GM12801 (cell line): ENCODE results near the gene SP9.

Experiments used
- CTCF ChIP-seq: IDR thresholded peaks from one replicate; pipeline ENCODE4 v1.5.1; 2011; ENCODE audit warnings: control low read depth; ENCODE audit not compliant: insufficient read length; ENCODE audit errors: extremely low read depth

Gene SP9

DNA sequence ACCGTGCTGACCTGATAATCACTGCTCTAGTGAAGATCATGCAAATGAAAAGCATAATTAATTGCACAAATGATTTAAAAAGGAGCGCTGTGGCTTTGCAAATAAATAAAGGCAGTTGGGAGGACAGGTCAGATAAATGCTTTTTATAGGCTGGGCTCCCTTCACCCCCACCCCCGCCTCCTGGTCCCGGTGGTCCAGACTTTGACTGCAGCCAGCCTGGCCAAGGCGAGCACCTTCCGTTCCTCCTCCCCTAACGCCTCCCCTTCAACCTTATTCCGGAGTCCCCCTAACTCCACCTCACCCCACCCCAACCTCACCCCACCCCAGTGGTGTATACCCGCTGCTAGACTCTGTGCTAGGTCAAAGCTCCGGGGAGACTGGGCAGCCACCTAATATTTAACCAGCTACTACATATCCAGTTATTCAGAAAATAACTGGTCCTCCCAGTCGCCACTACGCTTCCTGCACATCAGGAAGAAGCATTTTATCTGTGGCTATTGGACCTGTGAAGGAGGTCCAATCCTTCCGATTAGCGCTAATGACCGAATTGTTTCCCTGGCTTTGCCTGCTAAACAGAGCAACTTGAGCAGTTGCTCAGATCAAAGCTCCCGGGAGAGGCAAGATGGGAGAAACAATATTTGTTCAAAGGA is 3.7 kb upstream of the SP9 start:
- no peak for TF ChIP-seq CTCF

DNA sequence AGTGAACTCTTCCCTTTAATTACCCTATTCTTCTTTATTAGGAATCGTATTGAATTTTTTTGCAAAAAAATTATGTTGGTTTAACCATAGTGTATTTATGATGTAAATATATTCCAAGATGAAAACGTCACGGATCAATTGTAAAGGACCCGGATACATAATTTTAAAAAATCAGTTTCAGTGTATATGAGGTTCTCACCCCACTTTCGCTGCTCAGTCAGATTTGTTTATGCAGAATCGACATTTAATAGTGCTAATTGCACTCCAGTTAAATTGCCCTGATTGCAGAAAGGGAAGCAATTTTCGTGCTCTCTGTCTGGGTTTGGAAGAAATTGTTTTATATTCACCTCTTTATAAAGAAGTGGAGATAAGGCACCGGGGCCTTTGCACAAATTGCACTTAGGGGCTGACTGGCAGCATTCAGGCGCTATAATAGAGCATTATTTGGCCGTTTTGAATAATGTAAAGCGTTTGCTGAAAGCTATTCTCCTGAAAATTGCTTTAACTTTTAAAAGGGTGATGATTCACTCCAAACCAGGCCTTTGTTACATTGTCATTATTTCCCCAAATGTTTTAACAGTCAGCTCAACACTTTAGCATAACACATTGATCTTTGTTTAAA is 3.0 kb upstream of the SP9 start:
- TF ChIP-seq CTCF: no peak

DNA sequence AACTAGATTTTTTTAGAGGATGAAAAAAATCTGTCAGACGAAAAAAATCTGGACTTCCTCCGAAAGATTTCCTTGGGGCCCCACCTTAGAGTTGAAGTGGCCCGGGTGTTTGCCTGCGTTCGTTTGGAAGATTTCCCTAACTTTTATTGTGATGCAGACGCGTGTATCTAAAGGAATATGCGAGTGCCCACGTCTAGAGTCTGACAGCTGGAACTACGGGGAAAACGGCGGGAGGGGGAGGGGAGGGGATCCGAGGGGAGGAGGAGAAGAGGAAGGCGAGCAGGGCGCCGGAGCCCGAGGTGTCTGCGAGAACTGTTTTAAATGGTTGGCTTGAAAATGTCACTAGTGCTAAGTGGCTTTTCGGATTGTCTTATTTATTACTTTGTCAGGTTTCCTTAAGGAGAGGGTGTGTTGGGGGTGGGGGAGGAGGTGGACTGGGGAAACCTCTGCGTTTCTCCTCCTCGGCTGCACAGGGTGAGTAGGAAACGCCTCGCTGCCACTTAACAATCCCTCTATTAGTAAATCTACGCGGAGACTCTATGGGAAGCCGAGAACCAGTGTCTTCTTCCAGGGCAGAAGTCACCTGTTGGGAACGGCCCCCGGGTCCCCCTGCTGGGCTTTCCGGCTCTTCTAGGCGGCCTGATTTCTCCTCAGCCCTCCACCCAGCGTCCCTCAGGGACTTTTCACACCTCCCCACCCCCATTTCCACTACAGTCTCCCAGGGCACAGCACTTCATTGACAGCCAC is 2.4 kb upstream of the SP9 start:
- TF ChIP-seq CTCF: no peak

DNA sequence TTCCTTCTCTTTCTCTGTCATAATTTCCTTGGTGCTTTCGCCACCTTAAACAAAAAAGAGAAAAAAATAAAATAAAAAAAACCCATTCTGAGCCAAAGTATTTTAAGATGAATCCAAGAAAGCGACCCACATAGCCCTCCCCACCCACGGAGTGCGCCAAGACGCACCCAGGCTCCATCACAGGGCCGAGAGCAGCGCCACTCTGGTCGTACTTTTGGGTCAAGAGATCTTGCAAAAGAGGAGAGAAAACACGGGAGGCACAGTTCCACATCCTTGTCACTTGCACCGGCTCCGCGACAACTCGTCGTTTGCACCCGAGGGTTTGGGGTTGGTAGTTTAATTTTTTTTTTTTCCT is 1.8 kb upstream of the SP9 start:
- no peak for TF ChIP-seq CTCF

DNA sequence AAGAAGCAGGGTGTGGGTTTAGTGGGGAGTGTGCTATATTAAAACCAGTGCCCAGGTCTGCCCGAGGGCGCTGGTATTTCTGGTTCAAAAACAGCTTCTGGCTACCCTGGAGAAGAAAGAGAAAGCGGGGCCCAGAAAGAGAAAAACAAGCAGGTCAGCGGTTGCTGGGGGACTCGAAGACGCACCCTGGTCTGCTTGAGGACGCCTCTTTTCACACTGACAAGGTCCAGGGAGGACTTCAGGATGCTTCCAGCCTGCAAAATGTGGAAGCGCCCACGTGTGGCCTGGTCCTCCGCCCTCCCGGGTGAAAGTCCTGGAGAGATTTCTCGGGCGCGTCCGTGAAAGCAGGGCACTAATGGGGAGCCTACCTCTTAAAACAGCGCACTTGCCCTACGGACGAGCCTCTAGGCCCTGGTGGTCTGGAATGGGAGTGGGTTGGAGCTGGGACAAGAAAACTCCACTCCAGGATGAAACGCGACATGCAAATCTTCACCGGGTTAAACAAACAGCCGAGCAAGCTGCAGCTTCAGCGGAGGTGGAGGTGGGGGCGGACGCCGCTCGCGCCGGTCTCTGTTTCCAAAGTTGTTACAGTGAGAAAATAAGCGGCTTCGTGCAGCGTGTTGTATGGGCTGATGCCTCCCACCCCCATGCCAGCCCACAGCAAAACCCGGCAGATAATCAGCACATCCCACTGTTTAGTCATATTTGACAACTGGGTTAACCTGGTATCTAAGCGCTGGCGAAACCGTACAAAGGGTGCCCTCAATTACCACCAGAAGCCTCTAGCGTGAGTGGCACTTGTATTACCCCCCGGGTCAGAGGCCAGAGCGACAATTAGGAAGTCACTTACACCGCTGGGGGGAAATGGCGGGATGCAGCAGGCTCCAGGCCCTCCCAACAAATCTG is 1.1 kb upstream of the SP9 start:
- TF ChIP-seq CTCF: no peak

DNA sequence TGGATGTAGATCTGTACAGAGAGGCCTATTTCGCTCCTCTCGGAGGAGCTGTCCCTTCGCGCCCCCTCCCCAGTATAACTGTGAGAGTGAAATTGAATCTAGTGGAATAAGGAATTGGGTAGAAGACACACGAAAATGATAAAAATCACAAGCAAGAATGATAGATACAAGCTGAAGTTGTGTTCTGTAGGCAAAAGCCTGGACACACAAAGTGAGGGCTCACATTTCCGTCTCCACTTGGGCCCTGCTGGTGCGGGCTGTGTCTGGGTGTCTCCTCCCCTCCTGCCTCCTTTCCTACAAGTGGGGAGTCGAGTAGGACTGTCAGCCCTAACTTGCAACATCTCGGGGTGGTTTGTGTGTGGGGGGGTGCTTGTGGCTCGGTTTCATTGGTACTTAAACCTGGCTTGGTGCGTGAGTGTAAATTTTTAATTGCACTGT is 457 bp upstream of the SP9 start:
- TF ChIP-seq CTCF: no peak

DNA sequence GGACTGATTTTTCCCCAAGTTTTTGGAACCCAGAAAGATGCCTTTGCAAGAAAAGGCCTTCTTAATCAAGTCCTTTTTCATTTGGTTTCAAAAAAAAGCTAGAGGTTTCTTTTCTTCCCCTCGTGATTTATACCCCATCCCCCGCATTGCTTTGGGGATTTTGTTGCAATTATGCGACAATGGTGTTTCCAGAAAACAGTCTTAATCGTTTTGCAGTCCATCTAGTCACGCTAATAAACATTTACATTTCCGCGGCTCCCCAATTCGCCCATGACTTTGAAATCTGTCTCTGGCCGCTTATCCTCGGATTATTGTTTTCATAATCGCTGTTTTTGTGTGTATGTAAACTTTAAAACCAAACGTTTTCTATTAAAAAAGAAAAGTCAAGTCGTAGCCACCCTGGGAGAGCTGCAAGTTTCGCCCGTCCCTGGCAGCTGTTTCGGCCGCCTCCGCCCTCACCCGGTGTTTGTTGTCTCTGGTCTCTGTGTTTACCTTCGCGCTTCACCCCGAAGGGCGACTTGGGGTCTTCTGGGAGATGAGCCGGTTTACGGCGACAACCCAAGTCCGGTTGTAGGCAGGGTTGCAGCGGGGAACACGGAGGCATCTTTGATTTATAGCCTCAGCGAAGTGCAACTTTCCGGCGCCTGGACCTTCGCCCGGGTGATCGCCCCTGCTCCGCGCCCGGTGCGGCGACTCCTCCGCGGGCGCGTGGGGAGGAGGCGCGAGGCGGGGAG is 667 bp downstream of the SP9 start:
- TF ChIP-seq CTCF: no peak
